HCT116 (cell line): ENCODE measurements around the gene LTC4S. TPM values are rescaled to one million over a fixed set of nuclear protein-coding genes. Genes with fewer than 3 reads are reported as not detected.

Source experiments
- ATAC-seq: fragments of 200-7000 bp; cut with Tn5 transposase; 2 replicates; pipeline ENCODE4 v1.9.1; 2020; ENCODE audit warnings: mild to moderate bottlenecking, moderate library complexity
- BruUV-seq: library from RNA; stranded (reverse); fragments of 400-500 nt; replicated peaks from 2 replicates; lab custom pipeline; 2021; lab: Mats Ljungman, UMichigan
- CTCF ChIA-PET: fragments of 300-600 bp; sonication (Branson Sonifier 250); formaldehyde crosslinking; loops from one replicate; lab custom pipeline; 2021; ENCODE audit warnings: antibody characterized with exemption; lab: Charles Lee
- POLR2A ChIA-PET: fragments of 300-600, 350-600 bp; sonication (Branson Sonifier 250); formaldehyde crosslinking; loops from one replicate; lab custom pipeline; 2021; ENCODE audit warnings: antibody characterized with exemption; lab: Charles Lee
- RAD21 ChIA-PET, 2 experiments: fragments of 300-600 bp; sonication (Branson Sonifier 250); formaldehyde crosslinking; loops; one replicate each; lab custom pipeline; 2023; ENCODE audit warnings: low total read pairs in 2 of 2; ENCODE audit not compliant: uncharacterized antibody in 2 of 2, unreplicated experiment in 2 of 2, low non-redundant PET in 1 of 2; lab: Charles Lee
- DNase-seq: peaks from one replicate; pipeline ENCODE4 v3.0.0-alpha.2; 2010; ENCODE audit warnings: low read depth, low spot score
- H2AFZ ChIP-seq: fragments of 200-600 bp; shearing (Covaris generic), sonication (generic); 2 replicates; pipeline ENCODE4 v1.6.1; 2017; ENCODE audit warnings: low read depth, mixed run types, mixed read lengths, antibody characterized with exemption, low read length; ENCODE audit not compliant: poor library complexity, severe bottlenecking
- H3K27ac ChIP-seq: 2 replicates; pipeline ENCODE4 v1.5.1; 2012; ENCODE audit warnings: low read depth, low read length
- H3K27me3 ChIP-seq: fragments of 200-600 bp; sonication (generic); 2 replicates; pipeline ENCODE4 v1.6.1; 2016; ENCODE audit warnings: mixed run types, low read length, mixed read lengths; ENCODE audit not compliant: insufficient read depth
- H3K36me3 ChIP-seq, 2 experiments: fragments of 200-500 bp in 1 of 2; fragments of 200-600 bp in 1 of 2; sonication (Bioruptor generic) in 1 of 2; sonication (generic) in 1 of 2; 2 replicates each; pipeline versions ENCODE4 v1.5.1 to v1.6.1; 2014 to 2016; ENCODE audit warnings: low read length in 2 of 2, inconsistent platforms in 1 of 2, mixed read lengths in 1 of 2, mixed run types in 1 of 2; ENCODE audit not compliant: insufficient read depth in 2 of 2, control insufficient read depth in 1 of 2
- H3K4me1 ChIP-seq, 2 experiments: fragments of 200-600 bp in 1 of 2; sonication (generic) in 1 of 2; 2 replicates each; pipeline versions ENCODE4 v1.5.1 to v1.6.1; 2012 to 2017; ENCODE audit warnings: low read length in 2 of 2, inconsistent platforms in 1 of 2, mild to moderate bottlenecking in 1 of 2, mixed read lengths in 1 of 2, mixed run types in 1 of 2, moderate library complexity in 1 of 2; ENCODE audit not compliant: insufficient read depth in 2 of 2, control insufficient read depth in 1 of 2
- H3K4me2 ChIP-seq: fragments of 200-600 bp; sonication (generic); 2 replicates; pipeline ENCODE4 v1.6.1; 2017; ENCODE audit warnings: mixed run types, low read length, mixed read lengths
- H3K4me3 ChIP-seq, 2 experiments: fragments of 200-600 bp in 1 of 2; sonication (generic) in 1 of 2; replicated peaks in 1 of 2; 2 replicates each; pipeline ENCODE4 v1.5.1; 2011 to 2016; ENCODE audit warnings: low read length in 2 of 2, control low read depth in 1 of 2, low read depth in 1 of 2, mild to moderate bottlenecking in 1 of 2, mixed read lengths in 1 of 2, mixed run types in 1 of 2
- H3K79me2 ChIP-seq: fragments of 200-600 bp; sonication (generic); 2 replicates; pipeline ENCODE4 v1.6.1; 2017; ENCODE audit warnings: mild to moderate bottlenecking, mixed run types, low read length, moderate library complexity, mixed read lengths; ENCODE audit not compliant: insufficient read depth
- H3K9ac ChIP-seq: fragments of 200-600 bp; sonication (generic); 2 replicates; pipeline ENCODE4 v1.6.1; 2016; ENCODE audit warnings: low read length, mixed read lengths
- H3K9me2 ChIP-seq: fragments of 200-600 bp; sonication (generic), shearing (Covaris generic); 2 replicates; pipeline ENCODE4 v1.6.1; 2017; ENCODE audit warnings: mixed run types, mild to moderate bottlenecking, moderate library complexity; ENCODE audit not compliant: insufficient read depth
- H3K9me3 ChIP-seq, 2 experiments: fragments of 200-500 bp in 1 of 2; fragments of 200-600 bp in 1 of 2; sonication (Bioruptor generic) in 1 of 2; sonication (generic) in 1 of 2; 2 replicates each; pipeline ENCODE4 v1.6.1; 2014 to 2017; ENCODE audit warnings: low read length in 2 of 2, mixed read lengths in 2 of 2, inconsistent platforms in 1 of 2, low read depth in 1 of 2, mild to moderate bottlenecking in 1 of 2, mixed run types in 1 of 2, moderate library complexity in 1 of 2; ENCODE audit not compliant: control insufficient read depth in 1 of 2, insufficient read depth in 1 of 2
- H4K20me1 ChIP-seq: fragments of 200-600 bp; sonication (generic), shearing (Covaris generic); 2 replicates; pipeline ENCODE4 v1.6.1; 2017; ENCODE audit warnings: mixed run types, mild to moderate bottlenecking, moderate library complexity; ENCODE audit not compliant: insufficient read depth
- EZH2phosphoT487 ChIP-seq: fragments of 200-600 bp; IDR thresholded peaks from 2 replicates; pipeline ENCODE4 v1.6.1; 2018; ENCODE audit warnings: antibody characterized with exemption, borderline replicate concordance
- FOSL1 ChIP-seq: IDR thresholded peaks from 2 replicates; pipeline ENCODE4 v1.6.1; 2012; ENCODE audit warnings: low read depth
- POLR2A ChIP-seq: IDR thresholded peaks from 2 replicates; pipeline ENCODE4 v1.7.0; 2011; ENCODE audit warnings: borderline replicate concordance; ENCODE audit not compliant: insufficient read depth, insufficient read length; ENCODE audit errors: extremely low read depth
- RAD21 ChIP-seq: IDR thresholded peaks from 2 replicates; pipeline ENCODE4 v1.6.1; 2012; ENCODE audit warnings: low read depth, mild to moderate bottlenecking
- SIN3A ChIP-seq: IDR thresholded peaks from 2 replicates; pipeline ENCODE4 v1.6.1; 2012; ENCODE audit warnings: low read depth
- SP1 ChIP-seq: IDR thresholded peaks from 2 replicates; pipeline ENCODE4 v1.6.1; 2012; ENCODE audit warnings: low read depth
- SRF ChIP-seq: IDR thresholded peaks from 2 replicates; pipeline ENCODE4 v1.6.1; 2012; ENCODE audit warnings: low read depth
- YY1 ChIP-seq: IDR thresholded peaks from 2 replicates; pipeline ENCODE4 v1.6.1; 2011; ENCODE audit warnings: low read length, low read depth, moderate library complexity, mild to moderate bottlenecking; ENCODE audit not compliant: insufficient replicate concordance; ENCODE audit errors: extremely low read depth
- intact Hi-C: fragments of 100-400 bp; cut with micrococcal nuclease; formaldehyde crosslinking; loops from 2 replicates; pipeline ENCODE4 v1.10.0; 2022
- total RNA-seq: library from RNA; stranded (reverse); gene quantifications from one replicate; pipeline ENCODE4 v1.2.1, GENCODE V29; 2021; ENCODE audit not compliant: unreplicated experiment
- TF ChIP-seq, protein P1 (sequence below): IDR thresholded peaks from 2 replicates; pipeline ENCODE4 v1.6.1; 2012
- TF ChIP-seq, protein P2 (sequence below), 3 experiments: fragments of 200-600 bp in 1 of 3; sonication (generic) in 1 of 3; IDR thresholded peaks in 2 of 3; conservative IDR thresholded peaks in 1 of 3; 2 replicates each; pipeline ENCODE4 v1.5.1; 2012 to 2017; ENCODE audit warnings: low read depth in 2 of 3, low read length in 2 of 3, antibody characterized with exemption in 1 of 3, borderline replicate concordance in 1 of 3, control low read depth in 1 of 3, mild to moderate bottlenecking in 1 of 3, mixed read lengths in 1 of 3, mixed run types in 1 of 3, moderate library complexity in 1 of 3; ENCODE audit not compliant: insufficient read depth in 1 of 3

The LTC4S gene
- total RNA-seq, 1 experiment from 2014 or later: 5.0 TPM

DNA sequence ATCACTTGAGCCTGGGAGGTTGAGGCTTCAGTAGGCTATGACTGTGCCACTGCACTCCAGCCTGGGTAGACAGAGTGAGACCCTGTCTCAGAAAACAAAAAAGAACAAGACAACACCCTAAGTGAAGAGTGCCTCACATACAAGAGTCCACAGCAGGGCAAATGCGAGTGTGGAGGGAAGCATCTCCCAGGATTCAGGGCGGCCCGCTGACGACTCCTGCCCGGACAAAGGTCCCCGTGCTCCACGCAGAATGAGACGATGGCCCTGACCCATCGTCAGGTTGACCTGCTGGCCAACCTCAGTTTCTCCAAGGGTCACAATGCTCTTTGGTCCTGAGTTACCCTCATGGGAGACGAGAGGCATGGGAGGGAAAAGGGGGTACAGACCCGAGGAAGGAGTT is 46.5 kb downstream of the LTC4S start:
- H3K4me3 ChIP-seq: no peak overlapping the region
- POLR2A ChIA-PET: interaction anchor here (1.0 kb wide), 1 partner anchor 9 kb away, joined by 3 read pairs; no protein-coding TSS in a partner anchor
- H3K9ac ChIP-seq: no peak overlapping the region
- peaks cover 4% of the 10 kb centered on the region; the same call in 1 of the 2 replicates for H4K20me1 ChIP-seq
- DNase-seq (no peak), ATAC-seq (0 out of 2 replicates have a peak, but pooled peaks have one; percentile 2)
- H3K4me2 ChIP-seq: no peak overlapping the region
- no peaks in the 10 kb centered on the region for H3K9me2 ChIP-seq
- CTCF ChIA-PET: no interaction called here
- no peak overlapping the region for H2AFZ ChIP-seq
- H3K27me3 ChIP-seq: no peaks in the 10 kb centered on the region
- H3K27ac ChIP-seq: no peak overlapping the region
- no peaks in the 10 kb centered on the region for H3K4me1 ChIP-seq
- RAD21 ChIA-PET: no interaction called here
- TF ChIP-seq SIN3A (no peak), RAD21 (no peak), YY1 (no peak), SP1 (no peak)
- TF ChIP-seq, protein P1, sequence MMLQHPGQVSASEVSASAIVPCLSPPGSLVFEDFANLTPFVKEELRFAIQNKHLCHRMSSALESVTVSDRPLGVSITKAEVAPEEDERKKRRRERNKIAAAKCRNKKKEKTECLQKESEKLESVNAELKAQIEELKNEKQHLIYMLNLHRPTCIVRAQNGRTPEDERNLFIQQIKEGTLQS: no peak
- H3K36me3 ChIP-seq: peaks cover 20 to 28% of the 10 kb centered on the region in 2 experiments; a peak in 3 of 4 replicates
- no peaks in the 10 kb centered on the region for H3K9me3 ChIP-seq
- intact Hi-C loops: no loop called here
- no TSS peak for BruUV-seq
- no peaks in the 10 kb centered on the region for H3K79me2 ChIP-seq

DNA sequence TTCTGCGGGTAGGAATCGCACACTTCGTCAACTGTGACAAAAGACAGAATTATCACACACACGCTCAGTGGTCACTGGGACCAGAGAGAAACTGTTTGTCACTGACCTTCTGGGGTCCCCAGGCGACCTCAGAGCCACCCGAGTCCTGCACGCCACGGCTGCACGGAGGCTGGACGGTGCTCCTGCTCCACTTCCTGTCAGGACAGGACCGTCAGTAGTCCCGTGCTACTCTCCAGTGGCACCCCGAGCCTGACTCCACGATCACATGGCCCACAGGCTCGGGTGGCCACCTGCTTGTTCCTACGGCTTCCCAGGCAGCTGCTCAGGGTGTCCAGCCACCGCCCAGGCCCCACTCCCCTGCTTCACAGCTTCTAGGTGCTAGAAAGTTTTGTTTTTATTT is 47.0 kb downstream of the LTC4S start:
- Histone ChIP-seq H3K9me3 (no peaks in the 10 kb centered on the region; a peak in 1 of 4 replicates), H3K36me3 (peaks cover 20 to 28% of the 10 kb centered on the region in 2 experiments; a peak in 3 of 4 replicates), H3K9me2 (no peaks in the 10 kb centered on the region), H3K4me3 (no peak overlapping the region), H3K27me3 (no peaks in the 10 kb centered on the region), H4K20me1 (peaks cover 4% of the 10 kb centered on the region; the same call in 1 of the 2 replicates), H3K4me2 (no peak overlapping the region), H2AFZ (no peak overlapping the region), H3K9ac (no peak overlapping the region), H3K27ac (no peak overlapping the region), H3K4me1 (no peaks in the 10 kb centered on the region), H3K79me2 (no peaks in the 10 kb centered on the region)
- TF ChIP-seq YY1 (no peak), POLR2A (no peak), FOSL1 (no peak), SRF (no peak), EZH2phosphoT487 (no peak)
- TF ChIP-seq, protein P2, sequence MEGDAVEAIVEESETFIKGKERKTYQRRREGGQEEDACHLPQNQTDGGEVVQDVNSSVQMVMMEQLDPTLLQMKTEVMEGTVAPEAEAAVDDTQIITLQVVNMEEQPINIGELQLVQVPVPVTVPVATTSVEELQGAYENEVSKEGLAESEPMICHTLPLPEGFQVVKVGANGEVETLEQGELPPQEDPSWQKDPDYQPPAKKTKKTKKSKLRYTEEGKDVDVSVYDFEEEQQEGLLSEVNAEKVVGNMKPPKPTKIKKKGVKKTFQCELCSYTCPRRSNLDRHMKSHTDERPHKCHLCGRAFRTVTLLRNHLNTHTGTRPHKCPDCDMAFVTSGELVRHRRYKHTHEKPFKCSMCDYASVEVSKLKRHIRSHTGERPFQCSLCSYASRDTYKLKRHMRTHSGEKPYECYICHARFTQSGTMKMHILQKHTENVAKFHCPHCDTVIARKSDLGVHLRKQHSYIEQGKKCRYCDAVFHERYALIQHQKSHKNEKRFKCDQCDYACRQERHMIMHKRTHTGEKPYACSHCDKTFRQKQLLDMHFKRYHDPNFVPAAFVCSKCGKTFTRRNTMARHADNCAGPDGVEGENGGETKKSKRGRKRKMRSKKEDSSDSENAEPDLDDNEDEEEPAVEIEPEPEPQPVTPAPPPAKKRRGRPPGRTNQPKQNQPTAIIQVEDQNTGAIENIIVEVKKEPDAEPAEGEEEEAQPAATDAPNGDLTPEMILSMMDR (IDR thresholded peaks at IDR 0.05 in 2 of 3, conservative IDR thresholded peaks at IDR 0.05 in 1 of 3; ENCODE audit: borderline replicate concordance in 1 of 3, insufficient read depth in 1 of 3, low read depth in 2 of 3, low read length in 2 of 3): no peak
- no TSS peak for BruUV-seq
- POLR2A ChIA-PET: no interaction called here
- DNase-seq (no peak), ATAC-seq (no peak)
- CTCF ChIA-PET: no interaction called here
- RAD21 ChIA-PET: no interaction called here
- intact Hi-C loops: no loop called here
